Measurements from ENCODE around the gene SMG1.
A peak's percentile ranks its signal among the peaks of the same experiment; 100 is the strongest.
"Not testable (repeated sequence)": the region's sequence is repeated elsewhere in the genome, so short reads cannot be mapped to it uniquely, and the experiment has no call there.

SMG1 gene

DNA sequence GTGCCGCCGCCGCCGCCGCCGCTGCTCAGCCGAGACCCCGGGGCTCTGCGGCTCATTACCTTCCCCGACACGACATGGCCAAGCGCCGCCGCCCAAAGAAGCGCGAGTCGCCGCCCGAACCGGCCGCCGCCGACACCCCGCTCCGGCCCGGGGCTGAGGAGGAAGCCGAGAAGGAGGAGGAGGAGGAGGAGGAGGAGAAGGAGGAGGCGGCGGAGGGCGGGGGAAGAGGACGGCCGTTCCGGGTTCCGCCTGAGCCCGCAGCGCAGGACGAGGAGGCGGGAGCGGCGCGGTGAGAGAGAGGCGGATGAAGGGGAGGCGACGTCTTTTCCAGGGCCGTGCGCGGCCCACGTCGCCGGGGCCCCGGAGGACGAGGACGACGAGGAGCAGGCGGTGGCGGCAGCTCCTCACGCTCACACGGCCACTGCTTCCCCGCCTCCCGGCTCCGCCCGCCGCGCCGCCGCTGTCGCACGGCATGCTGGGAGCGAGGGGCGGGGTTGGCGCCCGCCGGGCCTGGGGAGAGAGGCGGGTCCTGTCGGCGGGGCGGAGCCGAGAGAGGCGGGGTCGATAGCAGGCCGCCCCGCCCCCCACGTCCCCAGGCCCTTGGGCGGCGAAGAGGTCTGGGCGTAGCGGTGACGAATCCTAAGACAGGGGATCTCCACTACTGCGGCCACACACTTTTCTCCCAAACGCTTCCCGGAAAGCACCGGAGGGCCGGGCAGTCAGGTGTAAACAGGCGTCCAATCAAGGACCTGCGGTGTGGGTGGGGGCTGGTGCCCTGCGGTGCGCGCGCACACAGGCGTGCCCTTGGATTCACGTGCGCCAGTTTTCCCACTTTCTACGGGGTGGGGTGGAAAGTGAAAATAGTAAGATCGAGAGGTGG lies at the start of gene SMG1:
SMG1 (minus strand) TSS at position 423 of the 880 bp plus-strand sequence; CDS start at position 56, 367 bp downstream.
- DNase-seq, result peak; percentile 94 to 95

DNA sequence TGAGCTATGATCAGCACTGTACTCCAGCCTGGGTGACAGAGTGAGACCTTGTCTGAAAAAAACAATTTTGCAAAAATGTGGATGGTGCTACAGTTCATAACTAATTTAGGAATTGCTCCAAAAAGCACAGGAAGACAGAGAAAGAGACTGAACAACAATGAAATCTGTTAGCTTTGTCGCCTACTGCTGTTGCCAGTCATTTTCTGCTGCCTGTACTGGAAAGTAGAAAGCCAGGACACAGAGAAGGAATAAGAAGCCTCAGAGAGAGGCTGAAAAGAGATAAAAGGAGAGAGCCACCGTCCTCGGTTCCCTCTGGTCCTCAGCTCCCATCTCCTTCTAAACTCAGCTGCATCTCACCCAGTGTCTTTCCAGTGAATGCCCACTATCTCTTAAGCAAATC lies 48.9 kb upstream of the SMG1 start:
- no peak for DNase-seq

DNA sequence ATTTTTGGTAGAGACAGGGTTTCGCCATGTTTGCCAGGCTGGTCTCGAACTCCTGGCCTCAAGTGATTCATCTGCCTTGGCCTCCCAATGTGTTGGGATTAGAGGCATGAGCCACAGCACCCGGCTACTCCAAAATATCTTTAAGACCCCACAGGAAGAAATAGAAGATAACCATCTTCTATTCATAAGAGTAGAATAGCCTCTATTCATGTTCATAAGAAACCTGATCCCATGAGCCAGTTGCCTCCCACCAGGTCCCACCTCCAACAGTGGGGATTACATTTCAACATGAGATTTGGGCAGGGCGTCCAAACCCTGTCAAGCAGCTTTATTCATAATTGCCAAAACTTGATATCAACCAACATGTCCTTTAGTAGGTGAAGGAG lies 43.6 kb upstream of the SMG1 start:
- no peak for DNase-seq

DNA sequence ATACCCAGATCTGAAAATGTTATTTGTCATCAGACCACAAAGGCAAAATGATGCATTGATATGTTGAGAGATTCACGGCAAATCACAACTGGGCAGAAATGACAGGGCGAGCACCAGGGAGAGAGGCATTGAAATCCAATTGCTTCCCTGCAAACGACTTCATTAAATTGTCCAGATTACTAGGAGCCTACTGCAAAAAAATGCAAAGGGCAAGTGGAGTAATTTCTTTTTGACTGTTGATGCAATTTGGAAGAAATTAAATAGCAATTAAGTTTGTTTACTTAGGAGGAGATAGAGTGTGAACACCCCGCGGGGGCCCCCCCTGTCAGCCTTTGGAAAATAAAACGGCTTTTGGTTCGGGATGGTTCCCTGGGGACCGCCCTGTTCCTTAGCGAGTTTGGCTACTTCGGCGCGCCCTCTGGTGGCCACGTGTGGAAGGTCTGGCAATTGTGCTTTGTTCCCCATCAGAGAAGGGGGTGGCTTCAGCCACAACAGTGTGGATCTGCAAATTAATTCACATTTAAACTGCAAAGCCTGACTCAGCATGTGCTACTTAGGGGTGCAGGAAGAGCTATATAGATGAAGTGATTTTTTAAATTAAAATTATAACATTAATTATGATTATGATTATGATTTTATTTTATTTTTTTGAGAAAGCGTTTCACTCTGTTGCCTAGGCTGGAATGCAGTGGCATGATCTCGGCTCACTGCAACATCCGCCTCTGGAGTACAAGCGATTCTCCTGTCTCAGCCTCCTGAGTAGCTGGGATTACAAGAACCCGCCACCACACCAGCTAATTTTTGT lies 43.0 kb upstream of the SMG1 start:
- peak; percentile 78 to 81 for DNase-seq

DNA sequence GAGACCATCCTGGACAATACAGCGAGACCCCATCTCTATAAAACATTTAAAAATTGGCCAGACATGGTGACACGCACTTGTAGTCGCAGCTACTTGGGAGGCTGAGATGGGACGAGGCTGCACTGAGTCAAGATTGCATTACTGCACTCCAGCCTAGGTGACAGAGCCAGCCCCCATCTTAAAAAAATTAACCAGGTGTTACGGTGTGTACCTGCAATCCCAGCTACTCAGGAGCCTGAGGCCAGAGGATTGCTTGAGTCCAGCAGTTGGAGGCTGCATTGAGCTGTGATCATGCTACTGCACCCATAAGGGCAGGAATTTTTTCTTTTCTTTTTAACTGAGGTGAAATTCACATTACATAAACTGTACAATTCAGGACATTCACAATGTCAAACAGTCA lies 40.6 kb upstream of the SMG1 start:
- DNase-seq, result no peak

DNA sequence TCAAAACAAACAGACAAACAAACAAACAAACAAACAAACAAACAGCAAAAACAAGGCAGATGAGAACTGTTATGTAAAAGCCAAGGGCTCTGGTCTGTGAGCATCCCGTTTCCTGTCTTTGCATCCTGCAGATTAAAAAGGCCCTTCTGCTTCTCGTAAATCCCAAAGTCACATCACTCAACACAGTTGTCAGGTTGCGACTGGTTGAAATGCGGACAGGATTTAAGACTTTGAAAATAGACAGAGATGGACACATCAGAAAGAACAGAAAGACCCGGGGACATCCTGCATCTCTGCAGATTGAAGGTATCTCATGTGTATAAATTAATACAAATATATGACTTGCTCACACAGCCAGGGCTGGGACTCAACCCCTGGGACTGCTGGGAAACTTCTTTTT lies 39.3 kb upstream of the SMG1 start:
- no peak for DNase-seq

DNA sequence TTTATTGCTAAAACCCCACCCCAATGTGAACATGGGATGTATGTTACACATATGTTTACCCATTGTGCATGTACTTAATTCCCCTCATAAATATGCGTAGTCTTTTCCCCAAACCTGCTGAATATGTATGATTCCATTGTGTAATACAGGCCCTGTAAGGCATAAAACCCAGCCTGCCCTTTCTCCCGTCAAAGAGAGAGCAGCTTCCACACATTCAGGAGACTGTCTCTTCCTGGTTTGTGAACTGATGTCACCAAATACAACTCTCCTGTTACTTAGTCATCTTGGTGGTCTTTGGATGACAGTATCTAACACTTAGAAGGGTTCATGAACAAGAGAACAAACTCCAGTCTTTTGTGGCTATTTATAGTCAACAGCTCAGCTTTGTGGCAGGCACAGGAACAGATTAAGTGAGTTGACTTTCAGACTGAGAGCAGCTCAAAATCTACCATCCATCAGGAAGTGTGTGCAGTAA lies 32.9 kb upstream of the SMG1 start:
- DNase-seq, result no peak

DNA sequence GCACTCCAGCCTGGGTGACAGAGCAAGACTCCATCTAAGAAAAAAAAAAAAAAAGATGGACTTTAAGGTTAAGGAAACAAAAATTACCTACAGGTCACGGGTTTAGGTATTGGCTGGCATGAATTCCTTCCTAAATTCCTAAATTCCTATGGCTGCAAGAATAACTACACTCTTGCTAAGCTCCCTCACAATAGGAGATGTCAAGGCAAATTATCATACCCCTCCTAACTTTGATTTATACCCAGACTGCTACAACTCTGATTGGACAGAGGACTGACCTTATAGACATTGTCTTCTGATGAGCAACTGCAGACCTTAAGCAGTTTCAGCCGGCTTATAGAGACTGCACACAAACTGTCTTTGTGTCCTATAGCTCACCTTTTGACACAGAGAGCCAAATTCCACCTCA lies 32.4 kb upstream of the SMG1 start:
- no peak for DNase-seq

GRCh38 chr16:18956658-18957241 lies 30.5 kb upstream of the SMG1 start:
- DNase-seq, result not testable (repeated sequence)

DNA sequence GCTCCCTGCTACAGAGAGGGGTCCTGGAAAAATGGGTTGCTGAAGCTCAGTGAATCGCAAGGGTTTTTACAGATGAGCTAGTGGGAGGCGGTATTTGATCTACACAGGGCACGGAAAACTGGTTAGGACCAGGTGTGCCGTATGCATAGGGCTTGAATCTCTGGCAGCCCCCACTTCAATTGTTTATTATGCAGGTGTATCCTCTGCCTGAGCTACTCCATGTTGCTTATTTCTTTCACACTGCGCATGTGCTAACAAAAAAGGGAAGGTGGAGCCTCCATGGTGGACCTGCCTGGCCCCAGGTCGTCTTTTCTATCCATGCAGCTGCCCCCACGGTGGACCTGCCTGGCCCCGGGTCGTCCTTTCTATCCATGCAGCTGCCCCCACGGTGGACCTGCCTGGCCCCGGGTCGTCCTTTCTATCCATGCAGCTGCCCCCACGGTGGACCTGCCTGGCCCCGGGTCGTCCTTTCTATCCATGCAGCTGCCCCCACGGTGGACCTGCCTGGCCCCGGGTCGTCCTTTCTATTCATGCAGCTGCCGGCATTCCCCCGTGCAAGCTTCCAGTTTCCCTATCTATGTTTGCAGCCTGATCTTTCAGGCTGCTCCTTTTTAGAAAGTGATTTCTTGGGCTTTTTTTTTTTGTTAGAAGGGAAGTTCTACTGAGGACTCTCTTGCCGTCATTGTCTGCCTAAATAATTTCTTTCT lies 29.8 kb upstream of the SMG1 start:
- peak in 1 of 2 experiments; percentile 49 for DNase-seq

- peak in 1 of 2 experiments; percentile 33 for DNase-seq
These were observed 27.3 kb upstream of the SMG1 start for GRCh38 chr16:18953547-18953946.

DNA sequence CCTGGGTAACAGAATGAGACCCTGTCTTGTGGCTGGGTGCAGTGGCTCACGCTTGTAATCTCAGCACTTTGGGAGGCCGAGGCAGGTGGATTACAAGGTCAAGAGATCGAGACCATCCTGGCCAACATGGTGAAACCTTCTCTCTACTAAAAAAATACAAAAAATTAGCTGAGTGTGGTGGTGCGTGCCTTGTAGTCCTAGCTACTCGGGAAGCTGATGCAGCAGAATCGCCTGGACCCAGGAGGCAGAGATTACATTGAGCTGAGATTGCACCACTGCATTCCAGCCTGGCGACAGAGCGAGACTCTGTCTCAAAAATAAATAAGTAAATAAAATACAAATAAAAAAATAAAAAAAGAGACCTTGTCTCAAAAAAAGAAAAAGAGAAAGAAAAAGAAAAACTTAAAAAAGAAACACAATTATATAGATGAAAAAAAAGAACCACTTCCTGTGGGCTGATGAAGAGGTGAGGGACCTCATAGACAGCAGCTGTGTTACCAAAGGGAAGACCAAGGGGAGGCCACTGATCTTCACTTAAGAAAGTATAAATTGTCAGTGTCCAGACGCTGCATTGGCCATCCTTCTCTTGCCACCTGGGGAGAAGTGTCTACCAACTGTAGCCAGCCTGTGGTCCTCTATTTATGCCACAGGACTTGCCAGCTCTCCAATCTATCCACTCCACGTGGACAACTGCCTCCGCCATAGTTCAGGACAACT lies 24.4 kb upstream of the SMG1 start:
- DNase-seq, result no peak

- no peak for DNase-seq
These were observed 22.3 kb upstream of the SMG1 start for GRCh38 chr16:18948372-18949020.

- DNase-seq, result no peak
These were observed 19.0 kb upstream of the SMG1 start for GRCh38 chr16:18945233-18945632.

DNA sequence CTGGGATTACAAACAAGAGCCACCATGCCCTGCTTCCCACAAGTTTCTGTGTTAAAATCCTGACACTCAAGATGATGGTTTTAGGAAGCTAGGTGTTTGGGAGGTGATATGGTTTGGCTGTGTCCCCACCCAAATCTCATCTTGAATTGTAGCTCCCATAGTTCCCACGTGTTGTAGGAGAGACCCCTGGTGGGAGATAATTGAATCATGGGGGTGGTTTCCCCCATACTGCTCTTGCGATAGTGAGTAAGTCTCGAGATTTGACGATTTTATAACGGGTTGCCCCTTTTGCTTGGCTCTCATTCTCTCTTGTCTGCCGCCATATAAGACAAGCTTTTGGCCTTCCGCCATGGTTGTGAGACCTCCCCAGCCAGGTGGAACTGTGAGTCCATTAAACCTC lies 17.2 kb upstream of the SMG1 start:
- DNase-seq, result no peak

- no peak for DNase-seq
These were observed 15.9 kb upstream of the SMG1 start for GRCh38 chr16:18942061-18942460.

DNA sequence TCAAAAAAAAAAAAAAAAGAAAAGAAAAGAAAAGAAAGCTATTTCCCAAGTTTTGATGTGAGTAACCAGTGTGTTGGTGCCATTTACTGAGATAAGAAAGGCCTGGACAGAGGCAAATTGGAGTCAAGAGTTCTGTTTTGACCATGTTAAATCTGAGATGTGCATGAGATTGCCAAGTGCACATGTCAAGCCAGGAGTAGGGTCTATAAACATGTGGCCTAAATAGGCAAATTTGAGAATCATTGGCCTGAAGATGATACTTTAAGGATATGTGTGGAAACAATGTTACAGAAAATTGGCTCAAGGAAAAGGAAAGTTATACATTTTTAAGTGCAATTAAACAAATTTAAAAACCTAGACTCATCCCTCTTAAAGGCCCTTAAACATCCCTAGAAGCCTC lies 15.3 kb upstream of the SMG1 start:
- no peak for DNase-seq

DNA sequence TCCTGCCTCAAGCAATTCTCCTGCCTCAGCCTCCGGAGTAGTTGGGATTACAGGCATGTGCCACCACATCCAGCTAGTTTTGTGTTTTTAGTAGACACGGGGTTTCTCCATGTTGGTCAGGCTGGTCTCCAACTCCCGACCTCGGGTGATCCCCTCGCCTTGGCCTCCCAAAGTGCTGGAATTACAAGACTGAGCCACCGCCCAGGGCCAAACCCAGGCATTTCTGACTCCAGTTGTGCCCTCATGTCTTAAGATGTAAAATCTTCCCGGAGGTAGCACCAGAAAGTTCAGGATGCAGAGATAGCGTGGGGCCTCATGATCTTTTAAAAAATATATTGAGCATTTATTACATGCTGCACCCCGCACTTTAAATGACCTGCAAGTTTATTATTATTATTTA lies 12.8 kb upstream of the SMG1 start:
- DNase-seq, result no peak

GRCh38 chr16:18937390-18937789 lies 11.2 kb upstream of the SMG1 start:
- DNase-seq, result no peak

DNA sequence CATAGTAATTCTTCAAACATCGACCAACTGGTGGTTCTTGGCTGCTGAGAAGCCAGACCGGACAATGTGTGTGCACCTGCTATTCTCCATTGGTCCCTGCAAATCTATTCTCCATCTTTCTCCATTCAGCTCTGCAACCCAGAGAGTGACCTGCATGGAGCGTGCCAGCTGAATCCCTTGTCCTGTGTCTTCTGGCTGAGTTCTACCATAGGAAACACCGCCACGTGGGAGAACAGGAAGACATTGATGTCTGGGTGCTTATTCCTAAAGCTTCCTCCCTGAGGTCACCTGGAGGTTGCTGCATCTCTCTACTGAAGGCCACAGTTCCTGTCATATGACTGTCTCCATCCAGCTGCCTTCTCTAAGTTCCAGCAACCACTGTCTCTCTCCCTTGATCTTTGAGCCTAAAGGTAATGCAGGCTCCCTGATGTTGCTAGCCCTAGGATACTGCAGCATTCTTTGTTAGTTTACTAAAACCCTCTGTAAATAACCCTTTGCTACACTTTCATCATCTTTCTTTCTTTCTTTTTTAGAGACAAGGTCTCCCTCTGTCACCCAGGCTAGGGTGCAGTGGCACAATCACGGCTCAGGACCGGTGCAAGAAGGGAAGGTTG lies 10.6 kb upstream of the SMG1 start:
- DNase-seq, result no peak

- DNase-seq, result no peak
These were observed 7.3 kb upstream of the SMG1 start for GRCh38 chr16:18933501-18933900.

All from NCI-H2081 (cell line).